Ishikawa (cell line): Measurements from ENCODE around the gene KREMEN1.

ENCODE experiments used
- CEBPB ChIP-seq: IDR thresholded peaks from 2 replicates; pipeline ENCODE4 v1.6.1; 2012
- CREB1 ChIP-seq: IDR thresholded peaks from 2 replicates; pipeline ENCODE4 v1.6.1; 2012; ENCODE audit warnings: low read depth
- EGR1 ChIP-seq: IDR thresholded peaks from 2 replicates; pipeline ENCODE4 v1.6.1; 2012
- EP300 ChIP-seq: IDR thresholded peaks from 2 replicates; pipeline ENCODE4 v1.6.1; 2012; ENCODE audit warnings: borderline replicate concordance
- FOXM1 ChIP-seq: IDR thresholded peaks from 2 replicates; pipeline ENCODE4 v1.6.1; 2012; ENCODE audit warnings: low read depth, borderline replicate concordance
- NFIC ChIP-seq: IDR thresholded peaks from 2 replicates; pipeline ENCODE4 v1.6.1; 2012
- RAD21 ChIP-seq: IDR thresholded peaks from 2 replicates; pipeline ENCODE4 v1.6.1; 2012; ENCODE audit warnings: low read depth
- TAF1 ChIP-seq: IDR thresholded peaks from 2 replicates; pipeline ENCODE4 v1.6.1; 2012; ENCODE audit warnings: low read depth, mild to moderate bottlenecking
- TCF12 ChIP-seq: IDR thresholded peaks from 2 replicates; pipeline ENCODE4 v1.6.1; 2012; ENCODE audit warnings: low read depth
- TEAD4 ChIP-seq: IDR thresholded peaks from 2 replicates; pipeline ENCODE4 v1.6.1; 2012
- YY1 ChIP-seq: IDR thresholded peaks from 2 replicates; pipeline ENCODE4 v1.6.1; 2012; ENCODE audit warnings: low read depth
- ZBTB7A ChIP-seq: IDR thresholded peaks from 2 replicates; pipeline ENCODE4 v1.6.1; 2012; ENCODE audit warnings: low read depth
- TF ChIP-seq, protein P1 (sequence below): IDR thresholded peaks from 2 replicates; pipeline ENCODE4 v1.6.1; 2012
- TF ChIP-seq, protein P2 (sequence below): IDR thresholded peaks from 2 replicates; pipeline ENCODE4 v1.6.1; 2012
- TF ChIP-seq, protein P3 (sequence below): IDR thresholded peaks from 2 replicates; pipeline ENCODE4 v1.6.1; 2012; ENCODE audit warnings: low read depth, mild to moderate bottlenecking

Gene KREMEN1

DNA sequence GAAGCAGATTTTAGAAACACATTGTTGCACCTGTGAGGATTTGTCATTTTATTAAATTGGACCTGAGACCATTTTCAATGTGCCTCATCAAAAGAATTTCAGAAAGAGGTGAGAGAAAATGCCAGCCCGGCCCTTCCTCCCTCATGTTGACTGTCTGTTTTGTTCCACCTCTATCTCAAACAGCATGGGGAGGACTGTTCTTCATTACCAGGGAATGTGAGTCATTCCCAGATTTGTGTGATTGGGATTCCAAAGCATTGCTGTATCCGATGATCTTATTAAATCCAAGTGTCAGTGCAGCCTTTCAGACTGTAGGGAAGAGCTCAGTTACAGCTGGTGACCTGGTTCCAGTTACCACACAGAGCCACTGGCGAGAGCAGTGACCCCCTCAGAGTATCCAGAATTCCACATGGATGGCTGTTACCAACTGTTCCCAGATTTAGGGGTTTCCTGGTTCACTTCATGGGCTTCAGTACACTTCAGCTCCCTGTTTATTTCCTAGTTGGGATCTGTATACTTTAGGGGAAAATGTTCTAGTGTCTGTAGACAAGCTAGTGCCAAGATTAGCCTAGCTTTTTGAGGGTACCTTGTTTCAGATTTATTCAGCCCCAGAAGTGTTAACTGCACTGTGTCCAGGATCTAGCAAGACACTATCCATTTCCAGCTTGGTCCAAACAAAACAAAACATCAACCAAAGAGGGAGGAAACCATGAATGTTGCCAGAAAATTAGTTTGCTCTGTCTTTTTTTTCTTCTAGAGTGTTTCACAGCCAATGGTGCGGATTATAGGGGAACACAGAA is 20.9 kb downstream of the KREMEN1 start:
- TF ChIP-seq ZBTB7A (no peak), TAF1 (no peak), EP300 (no peak), FOXM1 (no peak), TEAD4 (no peak), EGR1 (no peak), RAD21 (no peak), TCF12 (no peak), YY1 (no peak)
- TF ChIP-seq, protein P1, sequence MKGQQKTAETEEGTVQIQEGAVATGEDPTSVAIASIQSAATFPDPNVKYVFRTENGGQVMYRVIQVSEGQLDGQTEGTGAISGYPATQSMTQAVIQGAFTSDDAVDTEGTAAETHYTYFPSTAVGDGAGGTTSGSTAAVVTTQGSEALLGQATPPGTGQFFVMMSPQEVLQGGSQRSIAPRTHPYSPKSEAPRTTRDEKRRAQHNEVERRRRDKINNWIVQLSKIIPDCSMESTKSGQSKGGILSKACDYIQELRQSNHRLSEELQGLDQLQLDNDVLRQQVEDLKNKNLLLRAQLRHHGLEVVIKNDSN = no peak
- TF ChIP-seq, protein P2, sequence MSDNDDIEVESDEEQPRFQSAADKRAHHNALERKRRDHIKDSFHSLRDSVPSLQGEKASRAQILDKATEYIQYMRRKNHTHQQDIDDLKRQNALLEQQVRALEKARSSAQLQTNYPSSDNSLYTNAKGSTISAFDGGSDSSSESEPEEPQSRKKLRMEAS = no peak
- TF ChIP-seq, protein P3, sequence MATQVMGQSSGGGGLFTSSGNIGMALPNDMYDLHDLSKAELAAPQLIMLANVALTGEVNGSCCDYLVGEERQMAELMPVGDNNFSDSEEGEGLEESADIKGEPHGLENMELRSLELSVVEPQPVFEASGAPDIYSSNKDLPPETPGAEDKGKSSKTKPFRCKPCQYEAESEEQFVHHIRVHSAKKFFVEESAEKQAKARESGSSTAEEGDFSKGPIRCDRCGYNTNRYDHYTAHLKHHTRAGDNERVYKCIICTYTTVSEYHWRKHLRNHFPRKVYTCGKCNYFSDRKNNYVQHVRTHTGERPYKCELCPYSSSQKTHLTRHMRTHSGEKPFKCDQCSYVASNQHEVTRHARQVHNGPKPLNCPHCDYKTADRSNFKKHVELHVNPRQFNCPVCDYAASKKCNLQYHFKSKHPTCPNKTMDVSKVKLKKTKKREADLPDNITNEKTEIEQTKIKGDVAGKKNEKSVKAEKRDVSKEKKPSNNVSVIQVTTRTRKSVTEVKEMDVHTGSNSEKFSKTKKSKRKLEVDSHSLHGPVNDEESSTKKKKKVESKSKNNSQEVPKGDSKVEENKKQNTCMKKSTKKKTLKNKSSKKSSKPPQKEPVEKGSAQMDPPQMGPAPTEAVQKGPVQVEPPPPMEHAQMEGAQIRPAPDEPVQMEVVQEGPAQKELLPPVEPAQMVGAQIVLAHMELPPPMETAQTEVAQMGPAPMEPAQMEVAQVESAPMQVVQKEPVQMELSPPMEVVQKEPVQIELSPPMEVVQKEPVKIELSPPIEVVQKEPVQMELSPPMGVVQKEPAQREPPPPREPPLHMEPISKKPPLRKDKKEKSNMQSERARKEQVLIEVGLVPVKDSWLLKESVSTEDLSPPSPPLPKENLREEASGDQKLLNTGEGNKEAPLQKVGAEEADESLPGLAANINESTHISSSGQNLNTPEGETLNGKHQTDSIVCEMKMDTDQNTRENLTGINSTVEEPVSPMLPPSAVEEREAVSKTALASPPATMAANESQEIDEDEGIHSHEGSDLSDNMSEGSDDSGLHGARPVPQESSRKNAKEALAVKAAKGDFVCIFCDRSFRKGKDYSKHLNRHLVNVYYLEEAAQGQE = no peak

DNA sequence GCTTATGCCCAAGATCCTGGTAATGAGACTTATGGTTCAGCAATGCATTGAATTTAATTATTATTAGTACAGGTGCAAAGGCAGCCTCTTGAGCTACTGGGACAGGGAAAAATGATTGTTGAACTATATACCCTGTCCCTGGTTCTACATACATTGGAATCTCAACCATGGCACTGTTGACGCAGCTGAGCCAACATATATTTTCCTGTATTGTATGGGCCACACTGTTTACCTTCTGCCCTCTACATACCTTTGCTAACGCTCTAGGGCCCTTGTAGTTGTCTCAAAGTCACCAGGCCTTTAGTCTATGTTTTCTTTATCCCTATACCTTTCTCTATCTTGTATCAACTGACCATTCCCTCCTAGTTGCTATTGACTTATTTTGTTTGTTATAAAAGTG is 22.6 kb downstream of the KREMEN1 start:
- no peak for TF ChIP-seq YY1
- no peak for TF ChIP-seq TEAD4
- TF ChIP-seq, protein P3 = no peak
- TF ChIP-seq RAD21 = no peak
- TF ChIP-seq TCF12 = no peak
- TF ChIP-seq EP300 = no peak
- TF ChIP-seq CEBPB = no peak
- TF ChIP-seq FOXM1 = no peak
- TF ChIP-seq, protein P1 = no peak
- no peak for TF ChIP-seq EGR1
- TF ChIP-seq, protein P2 = no peak

DNA sequence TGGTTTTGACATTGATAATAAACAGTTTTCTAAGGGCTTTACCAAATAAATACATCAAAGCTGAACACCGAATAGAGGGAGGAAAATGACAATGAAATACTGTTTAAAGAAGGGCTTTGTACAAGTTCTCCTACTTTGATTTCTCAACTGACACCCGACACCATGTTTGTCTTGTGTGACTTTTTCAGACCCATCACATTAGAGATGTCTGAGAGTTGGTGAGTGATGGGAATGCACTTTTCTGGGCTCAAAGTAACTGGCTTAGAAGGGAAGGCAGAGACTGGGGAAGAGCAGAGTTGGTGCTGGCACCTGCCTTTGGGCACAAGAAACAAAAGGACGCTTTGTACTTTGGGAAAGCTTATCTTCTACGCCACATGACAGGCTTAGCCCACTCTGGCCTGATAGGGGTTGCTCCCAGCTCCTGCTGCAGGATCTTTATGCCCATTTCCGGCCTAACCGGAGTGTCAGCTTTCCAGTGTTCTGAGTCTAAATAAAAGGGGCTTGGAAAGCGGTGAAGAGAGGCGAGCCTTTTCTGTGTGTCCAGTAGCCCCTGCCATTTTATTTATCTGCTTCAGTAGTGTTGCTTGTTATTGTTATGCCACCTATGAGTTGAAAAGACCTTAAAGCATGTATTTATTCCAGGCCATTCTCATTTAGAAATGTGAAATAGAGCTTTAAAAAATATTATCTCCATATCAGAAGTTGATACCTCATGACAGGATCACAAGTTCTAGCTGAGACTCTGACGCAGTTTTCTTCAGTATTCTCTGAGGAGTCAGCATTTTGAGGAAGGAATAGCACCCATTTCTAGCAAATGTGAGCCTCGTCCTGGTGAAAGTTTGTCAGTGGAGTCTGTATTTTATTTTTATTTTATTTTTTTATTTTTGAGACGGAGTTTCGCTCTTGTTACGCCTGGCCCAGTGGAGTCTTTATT is 24.2 kb downstream of the KREMEN1 start:
- TF ChIP-seq EGR1 = no peak
- TF ChIP-seq, protein P3 = no peak
- TF ChIP-seq ZBTB7A = no peak
- TF ChIP-seq TCF12 = no peak

DNA sequence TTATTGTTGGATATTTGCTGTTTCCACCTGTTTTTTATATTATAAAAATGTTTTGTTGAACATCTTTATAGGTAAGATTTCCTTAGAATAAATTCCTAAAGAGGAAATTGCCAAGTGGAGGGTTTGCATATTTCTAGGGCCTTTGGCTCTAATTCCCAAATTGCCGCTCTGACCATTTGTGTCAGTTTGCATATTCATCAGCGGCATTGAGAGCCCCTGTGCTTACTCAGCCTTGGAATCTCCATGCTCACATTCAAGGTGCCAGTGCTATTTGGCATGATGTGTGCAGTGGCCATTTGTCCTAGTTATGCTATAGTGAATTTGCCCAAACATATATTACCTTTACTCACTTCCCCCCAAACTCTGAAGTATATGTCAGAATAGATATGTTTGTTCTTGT is 25.5 kb downstream of the KREMEN1 start:
- TF ChIP-seq CEBPB (no peak), ZBTB7A (no peak), RAD21 (no peak), TAF1 (no peak), CREB1 (no peak), TCF12 (no peak), NFIC (no peak)
- TF ChIP-seq, protein P1 = no peak
- TF ChIP-seq, protein P2 = no peak
